GM15510 (cell line): ENCODE measurements around the gene TPCN2.

Experiments used
- POLR2A ChIP-seq: IDR thresholded peaks from 3 replicates; pipeline ENCODE4 v1.6.1; 2011; ENCODE audit warnings: borderline replicate concordance; ENCODE audit not compliant: insufficient read length; ENCODE audit errors: extremely low read depth

TPCN2 gene

GRCh38 chr11:69122630-69123431 lies 74.1 kb downstream of the TPCN2 start:
- TF ChIP-seq POLR2A = no peak

GRCh38 chr11:69123593-69124545 lies 75.1 kb downstream of the TPCN2 start:
- TF ChIP-seq POLR2A = no peak

GRCh38 chr11:69125861-69126260 lies 77.1 kb downstream of the TPCN2 start:
- no peak for TF ChIP-seq POLR2A

GRCh38 chr11:69126286-69126685 lies 77.6 kb downstream of the TPCN2 start:
- TF ChIP-seq POLR2A = no peak

DNA sequence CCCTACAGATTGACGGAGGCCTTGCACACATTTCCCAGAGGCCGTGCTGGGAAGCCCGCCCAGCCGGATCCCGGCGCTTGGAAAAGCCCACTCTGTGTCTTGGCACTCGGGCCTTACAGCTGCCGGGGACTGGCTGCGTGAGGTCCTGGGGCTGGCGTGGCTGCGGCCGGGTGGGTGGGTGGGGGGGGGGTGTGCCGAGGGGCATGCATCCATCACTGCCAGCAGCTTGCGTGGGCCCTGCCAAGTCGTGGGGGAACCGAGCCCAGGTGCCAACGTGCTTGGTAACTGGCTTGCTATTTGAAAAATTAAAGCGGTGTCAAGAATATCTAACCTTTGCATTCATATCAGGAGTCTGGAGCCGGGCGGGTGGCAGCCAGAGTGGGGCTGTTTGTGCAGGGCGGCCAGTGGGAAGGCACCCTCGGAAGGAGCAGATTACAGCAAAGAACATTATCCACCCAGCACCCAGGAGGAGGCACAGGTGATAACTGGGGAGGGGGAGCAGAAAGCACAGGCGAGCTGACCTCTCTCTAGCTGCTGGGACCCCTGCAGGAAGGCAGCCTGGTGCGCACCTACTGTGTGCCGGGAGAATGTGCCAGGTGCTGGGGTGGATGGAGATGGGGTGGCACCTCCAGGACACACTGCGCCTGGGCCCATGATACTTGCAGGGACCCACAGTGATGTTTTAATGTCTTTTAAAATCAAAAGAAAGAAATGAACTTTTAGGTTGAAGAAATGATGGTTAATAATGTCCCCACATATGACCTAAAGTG lies 78.5 kb downstream of the TPCN2 start:
- no peak for TF ChIP-seq POLR2A

GRCh38 chr11:69127884-69128283 lies 79.2 kb downstream of the TPCN2 start:
- TF ChIP-seq POLR2A = no peak

DNA sequence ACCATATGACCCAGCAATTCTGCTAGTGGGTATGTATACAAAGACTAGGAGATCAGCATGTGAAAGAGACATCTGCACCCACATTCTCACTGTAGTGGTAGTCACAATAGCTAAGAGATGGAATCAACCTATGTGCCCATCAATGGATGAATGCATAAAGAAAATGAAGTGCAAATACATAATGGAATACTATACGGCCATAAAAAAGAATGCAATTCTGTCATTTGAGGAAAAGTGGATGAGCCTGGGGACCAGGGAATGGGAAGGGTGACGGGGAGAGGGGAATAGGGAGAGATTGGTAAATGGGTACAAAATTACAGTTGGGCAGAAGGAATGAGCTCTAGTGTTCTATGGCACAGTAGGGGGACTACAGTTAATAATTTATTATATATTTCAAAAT lies 80.3 kb downstream of the TPCN2 start:
- no peak for TF ChIP-seq POLR2A

GRCh38 chr11:69129647-69130046 lies 80.9 kb downstream of the TPCN2 start:
- no peak for TF ChIP-seq POLR2A

DNA sequence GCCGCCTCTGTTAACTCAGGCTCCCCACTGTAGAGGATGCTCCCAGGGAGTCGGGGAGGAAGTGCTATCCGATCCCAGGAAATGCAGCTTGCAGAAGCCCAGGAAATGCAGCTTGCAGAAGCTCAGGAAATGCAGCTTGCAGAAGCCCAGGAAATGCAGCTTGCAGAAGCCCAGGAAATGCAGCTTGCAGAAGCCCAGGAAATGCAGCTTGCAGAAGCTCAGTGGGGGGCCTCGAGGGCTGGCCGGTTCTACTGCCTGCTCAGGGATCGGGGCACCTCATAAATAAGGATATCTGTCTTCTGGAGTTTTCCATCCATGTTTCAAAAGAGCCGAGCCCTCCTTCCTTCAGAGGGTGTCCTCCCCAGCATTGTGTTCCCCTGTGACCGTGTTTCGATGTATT lies 81.9 kb downstream of the TPCN2 start:
- no peak for TF ChIP-seq POLR2A

DNA sequence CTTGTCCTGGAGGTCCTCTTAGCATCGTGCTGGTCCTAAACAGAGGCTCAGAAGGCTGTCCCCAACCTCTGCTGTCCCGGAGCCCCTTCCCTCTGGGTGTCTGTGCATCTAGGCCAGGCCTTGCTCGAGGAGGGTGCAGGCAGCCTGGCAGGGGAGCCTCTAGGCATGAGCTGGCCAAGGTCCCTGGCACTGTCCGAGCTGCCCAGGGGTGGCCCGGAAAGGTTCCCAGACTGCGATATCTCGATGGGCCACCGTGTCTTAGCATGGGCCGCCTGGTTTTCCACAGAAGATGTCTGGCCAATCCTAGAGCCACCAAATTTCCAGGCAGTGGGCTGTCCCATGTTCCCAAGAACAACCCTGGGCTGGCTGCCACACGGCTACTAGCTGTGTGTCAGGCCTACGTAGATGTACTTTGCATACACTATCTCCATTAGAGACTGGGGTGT lies 82.4 kb downstream of the TPCN2 start:
- no peak for TF ChIP-seq POLR2A

GRCh38 chr11:69131644-69132300 lies 83.0 kb downstream of the TPCN2 start:
- no peak for TF ChIP-seq POLR2A

GRCh38 chr11:69132301-69132670 lies 83.6 kb downstream of the TPCN2 start:
- no peak for TF ChIP-seq POLR2A

GRCh38 chr11:69133251-69133650 lies 84.5 kb downstream of the TPCN2 start:
- no peak for TF ChIP-seq POLR2A

GRCh38 chr11:69134957-69135356 lies 86.2 kb downstream of the TPCN2 start:
- no peak for TF ChIP-seq POLR2A
